HG03571 (cell line): ENCODE measurements around the gene ZC3H12A.

ENCODE experiments used
- ATAC-seq: cut with Tn5 transposase; IDR thresholded peaks from one replicate; pipeline ENCODE4 v1.9.1; 2021; ENCODE audit not compliant: unreplicated experiment

ZC3H12A gene

GRCh38 chr1:37474046-37474696, at the start of gene ZC3H12A:
Gene ZC3H12A (plus strand): TSS chr1:37474580. CDS start chr1:37475497, 917 bp downstream.
- peak; percentile 47 for ATAC-seq

GRCh38 chr1:37425221-37425620, 49.2 kb upstream of the ZC3H12A start:
- no peak for ATAC-seq

- no peak for ATAC-seq
Measured at GRCh38 chr1:37429029-37429428, 45.4 kb upstream of the ZC3H12A start.

- ATAC-seq, result no peak
Measured at GRCh38 chr1:37430103-37430985, 44.0 kb upstream of the ZC3H12A start.

GRCh38 chr1:37432716-37433115, 41.7 kb upstream of the ZC3H12A start:
- no peak for ATAC-seq

- no peak for ATAC-seq
Measured at GRCh38 chr1:37433171-37433570, 41.2 kb upstream of the ZC3H12A start.

GRCh38 chr1:37434292-37435225, 39.8 kb upstream of the ZC3H12A start:
- no peak for ATAC-seq

GRCh38 chr1:37437087-37437486, 37.3 kb upstream of the ZC3H12A start:
- no peak for ATAC-seq

- ATAC-seq, result no peak
Measured at GRCh38 chr1:37438037-37438868, 36.1 kb upstream of the ZC3H12A start.

- ATAC-seq, result no peak
Measured at GRCh38 chr1:37438869-37439343, 35.5 kb upstream of the ZC3H12A start.

GRCh38 chr1:37439349-37439995, 34.9 kb upstream of the ZC3H12A start:
- no peak for ATAC-seq

GRCh38 chr1:37441490-37441889, 32.9 kb upstream of the ZC3H12A start:
- no peak for ATAC-seq

GRCh38 chr1:37442139-37442538, 32.2 kb upstream of the ZC3H12A start:
- ATAC-seq, result no peak

GRCh38 chr1:37442644-37443043, 31.7 kb upstream of the ZC3H12A start:
- no peak for ATAC-seq

GRCh38 chr1:37446874-37447273, 27.5 kb upstream of the ZC3H12A start:
- ATAC-seq, result no peak

- no peak for ATAC-seq
Measured at GRCh38 chr1:37448185-37448584, 26.2 kb upstream of the ZC3H12A start.

GRCh38 chr1:37448691-37449417, 25.5 kb upstream of the ZC3H12A start:
- ATAC-seq, result no peak

- no peak for ATAC-seq
Measured at GRCh38 chr1:37449936-37450335, 24.4 kb upstream of the ZC3H12A start.

- ATAC-seq, result no peak
Measured at GRCh38 chr1:37452416-37452815, 22.0 kb upstream of the ZC3H12A start.
